Spleen (tissue), 7 donors: ENCODE data around the gene LCT.

Experiments used
- POLR2A ChIP-seq, 3 donors: fragments of 450-650 bp; IDR thresholded peaks; one replicate each; pipeline ENCODE4 v1.5.1; 2017; ENCODE audit warnings: antibody characterized with exemption in 3 of 3, mild to moderate bottlenecking in 1 of 3
- POLR2AphosphoS5 ChIP-seq, 3 donors: sonication (generic); formaldehyde crosslinking; IDR thresholded peaks; one replicate each; pipeline ENCODE4 v1.5.1; 2017; ENCODE audit warnings: antibody characterized with exemption in 3 of 3
- TF ChIP-seq, protein P1 (sequence below), 11 experiments: fragments of 200-600 bp in 7 of 11; fragments of 450-650 bp in 4 of 11; sonication (generic) in 4 of 11; IDR thresholded peaks in 8 of 11; conservative IDR thresholded peaks in 3 of 11; 1 replicate in 7 of 11; 2 replicates in 4 of 11; pipeline versions ENCODE4 v1.4.0 to v1.8.0; 2016 to 2021; ENCODE audit warnings: antibody characterized with exemption in 11 of 11, inconsistent platforms in 4 of 11, mild to moderate bottlenecking in 1 of 11
- donor health status: DM: no; HTN: no; CAD: no; lungs with moderate emphysema.
- donor health status: DM: no; HTN: no; CAD: no.
- donor health status: DM: no; HTN: no; CAD: no.

DNA sequence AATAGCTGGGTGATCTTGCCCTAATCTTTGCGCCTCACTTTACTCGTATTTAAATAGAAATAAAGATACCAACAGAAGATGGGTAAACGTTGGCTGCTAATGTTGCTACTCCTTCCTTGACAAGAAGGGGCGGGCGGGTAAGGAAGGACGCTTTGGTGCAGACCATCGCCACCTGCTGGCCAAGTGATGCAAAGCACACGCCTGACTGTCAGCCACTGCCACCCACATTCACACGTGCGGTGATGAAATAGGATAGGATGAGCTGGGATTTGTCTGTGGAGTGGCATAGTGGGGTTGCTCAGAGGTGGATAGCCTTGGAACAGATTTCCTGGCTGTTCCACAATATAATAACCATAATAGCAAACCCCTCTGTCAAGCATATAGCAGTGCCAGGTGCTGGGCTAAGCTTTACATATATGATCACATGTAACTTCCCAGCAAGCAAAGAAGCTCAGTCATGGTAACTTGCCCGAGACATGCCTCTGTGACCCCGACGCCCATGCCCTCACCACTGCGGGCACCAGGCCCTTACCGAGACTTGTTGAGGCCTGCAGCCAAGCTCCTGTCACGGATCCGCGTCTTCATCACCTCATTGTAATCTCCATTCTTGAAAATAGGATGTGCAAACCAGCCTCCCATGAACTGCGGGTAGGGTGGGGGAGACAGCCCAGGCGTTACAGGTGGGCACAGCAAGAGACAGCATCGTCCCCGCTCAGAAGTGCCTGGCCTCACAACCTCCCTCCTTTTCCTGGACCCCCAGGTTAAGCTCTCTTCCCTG lies 39.3 kb downstream of the LCT start:
- TF ChIP-seq, protein P1, sequence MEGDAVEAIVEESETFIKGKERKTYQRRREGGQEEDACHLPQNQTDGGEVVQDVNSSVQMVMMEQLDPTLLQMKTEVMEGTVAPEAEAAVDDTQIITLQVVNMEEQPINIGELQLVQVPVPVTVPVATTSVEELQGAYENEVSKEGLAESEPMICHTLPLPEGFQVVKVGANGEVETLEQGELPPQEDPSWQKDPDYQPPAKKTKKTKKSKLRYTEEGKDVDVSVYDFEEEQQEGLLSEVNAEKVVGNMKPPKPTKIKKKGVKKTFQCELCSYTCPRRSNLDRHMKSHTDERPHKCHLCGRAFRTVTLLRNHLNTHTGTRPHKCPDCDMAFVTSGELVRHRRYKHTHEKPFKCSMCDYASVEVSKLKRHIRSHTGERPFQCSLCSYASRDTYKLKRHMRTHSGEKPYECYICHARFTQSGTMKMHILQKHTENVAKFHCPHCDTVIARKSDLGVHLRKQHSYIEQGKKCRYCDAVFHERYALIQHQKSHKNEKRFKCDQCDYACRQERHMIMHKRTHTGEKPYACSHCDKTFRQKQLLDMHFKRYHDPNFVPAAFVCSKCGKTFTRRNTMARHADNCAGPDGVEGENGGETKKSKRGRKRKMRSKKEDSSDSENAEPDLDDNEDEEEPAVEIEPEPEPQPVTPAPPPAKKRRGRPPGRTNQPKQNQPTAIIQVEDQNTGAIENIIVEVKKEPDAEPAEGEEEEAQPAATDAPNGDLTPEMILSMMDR (IDR thresholded peaks at IDR 0.05 in 8 of 11, conservative IDR thresholded peaks at IDR 0.05 in 3 of 11) = peak; percentile 60 to 94 (median 91)
- TF ChIP-seq POLR2AphosphoS5 (IDR thresholded peaks at IDR 0.05) (no peak), POLR2A (IDR thresholded peaks at IDR 0.05) (no peak)
